Vagina (tissue), 2 donors: ENCODE results near the gene PFDN2. TPM values are rescaled to one million over a fixed set of nuclear protein-coding genes. Genes with fewer than 3 reads are reported as not detected.
A peak's percentile ranks its signal among the peaks of the same experiment; 100 is the strongest.

ENCODE experiments used
- DNase-seq, 2 donors: peaks; one replicate each; pipeline ENCODE4 v3.0.0-alpha.2; 2017; ENCODE audit errors: extremely low spot score in 2 of 2
- H3K27ac ChIP-seq: fragments of 200-600 bp; sonication (generic); one replicate; pipeline ENCODE4 v1.5.1; 2019
- H3K27me3 ChIP-seq: fragments of 200-600 bp; sonication (generic); one replicate; pipeline ENCODE4 v1.5.1; 2019
- H3K36me3 ChIP-seq, 2 donors: fragments of 200-600 bp; sonication (generic); one replicate each; pipeline ENCODE4 v1.5.1; 2017 to 2019
- H3K4me1 ChIP-seq: fragments of 200-600 bp; sonication (generic); one replicate; pipeline ENCODE4 v1.5.1; 2019
- H3K4me3 ChIP-seq, 2 donors: fragments of 200-600 bp; sonication (generic); 1 replicate in 1 of 2; 2 replicates in 1 of 2; pipeline ENCODE4 v1.5.1; 2016 to 2019
- H3K9me3 ChIP-seq: fragments of 200-600 bp; sonication (generic); one replicate; pipeline ENCODE4 v1.5.1; 2019
- POLR2A ChIP-seq, 2 donors: fragments of 450-650 bp; IDR thresholded peaks; one replicate each; pipeline ENCODE4 v1.6.1; 2017; ENCODE audit warnings: antibody characterized with exemption in 2 of 2, mild to moderate bottlenecking in 2 of 2, moderate library complexity in 2 of 2
- POLR2AphosphoS5 ChIP-seq, 2 donors: sonication (generic); formaldehyde crosslinking; IDR thresholded peaks; one replicate each; pipeline ENCODE4 v1.9.0; 2017; ENCODE audit warnings: antibody characterized with exemption in 2 of 2, mild to moderate bottlenecking in 2 of 2, low read depth in 1 of 2; ENCODE audit not compliant: insufficient read depth in 1 of 2
- intact Hi-C: fragments of 100-400 bp; cut with DNase I; formaldehyde crosslinking; loops from one replicate; pipeline ENCODE4 v1.15.1; 2023
- total RNA-seq: library from RNA; depleted of rRNA; stranded (reverse); fragments of >200 nt; gene quantifications from one replicate; pipeline ENCODE4 v1.2.3, GENCODE V29; 2016
- TF ChIP-seq, protein P1 (sequence below), 3 experiments: fragments of 450-650 bp in 2 of 3; fragments of 200-600 bp in 1 of 3; sonication (generic) in 1 of 3; IDR thresholded peaks; one replicate each; pipeline ENCODE4 v1.5.1; 2017 to 2019; ENCODE audit warnings: antibody characterized with exemption in 3 of 3, mild to moderate bottlenecking in 2 of 3, moderate library complexity in 2 of 3

Gene PFDN2
- total RNA-seq, 1 donor from 2014 or later: 47.1 TPM

DNA sequence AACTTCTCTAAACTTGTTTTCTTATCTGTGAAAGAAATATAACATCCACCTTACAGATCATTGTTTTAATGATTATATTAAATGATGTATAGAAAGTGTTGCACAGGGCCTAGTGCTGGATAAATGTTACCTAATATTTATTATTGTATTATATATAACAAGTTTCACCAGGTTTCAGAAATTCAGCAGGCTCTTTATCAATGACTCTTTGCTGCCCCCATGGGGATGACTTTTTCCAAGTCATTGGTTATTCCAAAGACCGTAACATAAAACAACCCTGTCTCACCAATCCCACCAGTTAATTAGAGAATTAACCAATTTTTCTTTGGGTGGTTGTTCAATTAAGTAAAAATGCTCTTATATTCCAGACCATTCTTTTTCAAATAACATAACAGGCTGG lies 21.9 kb upstream of the PFDN2 start:
- no peaks in the 10 kb centered on the region for H3K4me1 ChIP-seq
- H3K36me3 ChIP-seq: no peaks in the 10 kb centered on the region
- no peak overlapping the region for H3K4me3 ChIP-seq
- no peak for TF ChIP-seq POLR2AphosphoS5 (IDR thresholded peaks at IDR 0.05; ENCODE audit: insufficient read depth in 1 of 2, low read depth in 1 of 2)
- TF ChIP-seq, protein P1, sequence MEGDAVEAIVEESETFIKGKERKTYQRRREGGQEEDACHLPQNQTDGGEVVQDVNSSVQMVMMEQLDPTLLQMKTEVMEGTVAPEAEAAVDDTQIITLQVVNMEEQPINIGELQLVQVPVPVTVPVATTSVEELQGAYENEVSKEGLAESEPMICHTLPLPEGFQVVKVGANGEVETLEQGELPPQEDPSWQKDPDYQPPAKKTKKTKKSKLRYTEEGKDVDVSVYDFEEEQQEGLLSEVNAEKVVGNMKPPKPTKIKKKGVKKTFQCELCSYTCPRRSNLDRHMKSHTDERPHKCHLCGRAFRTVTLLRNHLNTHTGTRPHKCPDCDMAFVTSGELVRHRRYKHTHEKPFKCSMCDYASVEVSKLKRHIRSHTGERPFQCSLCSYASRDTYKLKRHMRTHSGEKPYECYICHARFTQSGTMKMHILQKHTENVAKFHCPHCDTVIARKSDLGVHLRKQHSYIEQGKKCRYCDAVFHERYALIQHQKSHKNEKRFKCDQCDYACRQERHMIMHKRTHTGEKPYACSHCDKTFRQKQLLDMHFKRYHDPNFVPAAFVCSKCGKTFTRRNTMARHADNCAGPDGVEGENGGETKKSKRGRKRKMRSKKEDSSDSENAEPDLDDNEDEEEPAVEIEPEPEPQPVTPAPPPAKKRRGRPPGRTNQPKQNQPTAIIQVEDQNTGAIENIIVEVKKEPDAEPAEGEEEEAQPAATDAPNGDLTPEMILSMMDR (IDR thresholded peaks at IDR 0.05): peak in 2 of 3 experiments; percentile 4 to 23
- TF ChIP-seq POLR2A (IDR thresholded peaks at IDR 0.05): no peak
- intact Hi-C loops: no loop called here
- H3K9me3 ChIP-seq: no peaks in the 10 kb centered on the region
- no peaks in the 10 kb centered on the region for H3K27me3 ChIP-seq
- no peak overlapping the region for H3K27ac ChIP-seq
- no peak for DNase-seq

DNA sequence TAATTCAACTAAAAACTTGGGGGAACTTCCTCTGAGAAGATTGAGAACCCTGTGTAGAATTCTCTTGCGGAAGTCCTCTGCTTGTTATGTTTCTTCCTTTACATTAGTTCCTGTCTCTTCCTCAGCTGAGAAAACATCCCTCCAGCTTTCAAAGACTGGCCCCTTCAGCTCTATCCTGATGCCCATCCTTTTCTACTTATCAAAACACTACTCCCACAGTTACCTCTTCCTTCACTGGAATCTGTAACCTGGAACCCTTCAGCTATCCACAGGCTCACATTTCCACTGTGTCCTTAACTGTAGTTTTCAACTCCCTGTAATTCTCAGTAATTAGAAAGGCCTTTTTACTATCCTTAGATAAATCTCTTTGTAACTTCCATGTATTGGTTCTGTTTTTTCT lies 20.6 kb upstream of the PFDN2 start:
- peaks cover 9% of the 10 kb centered on the region for H3K4me1 ChIP-seq
- intact Hi-C loops: no loop called here

DNA sequence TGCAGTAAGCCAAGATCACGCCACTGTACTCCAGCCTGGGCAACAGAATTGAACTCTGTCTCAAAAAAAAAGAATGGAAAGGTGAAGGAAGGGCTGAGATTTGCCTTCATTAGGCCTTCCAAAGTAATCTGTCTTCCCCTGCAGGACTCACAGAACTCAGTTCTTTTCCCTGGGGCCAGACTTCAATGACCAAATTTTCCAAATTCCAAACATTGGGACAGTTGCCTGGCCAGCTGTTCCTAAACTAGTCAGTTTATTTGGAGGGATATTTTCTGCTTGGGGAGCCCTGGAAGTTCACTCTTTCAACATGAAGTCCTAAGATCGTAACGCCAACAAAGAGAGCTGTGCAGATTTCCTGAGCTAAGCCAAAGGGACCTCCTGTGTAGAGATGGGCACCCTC lies 20.0 kb upstream of the PFDN2 start:
- DNase-seq: no peak
- no peaks in the 10 kb centered on the region for H3K9me3 ChIP-seq
- H3K27me3 ChIP-seq: no peaks in the 10 kb centered on the region
- H3K36me3 ChIP-seq: no peaks in the 10 kb centered on the region
- H3K27ac ChIP-seq: no peak overlapping the region
- TF ChIP-seq, protein P1 (IDR thresholded peaks at IDR 0.05): no peak
- TF ChIP-seq POLR2AphosphoS5 (IDR thresholded peaks at IDR 0.05; ENCODE audit: insufficient read depth in 1 of 2, low read depth in 1 of 2): no peak
- no peak overlapping the region for H3K4me3 ChIP-seq
- H3K4me1 ChIP-seq: peaks cover 11% of the 10 kb centered on the region
- intact Hi-C loops: no loop called here

More for the DNA sequence above, 20.6 kb upstream of the PFDN2 start:
- H3K4me3 ChIP-seq: no peak overlapping the region
- H3K27me3 ChIP-seq: no peaks in the 10 kb centered on the region
- no peaks in the 10 kb centered on the region for H3K36me3 ChIP-seq
- H3K27ac ChIP-seq: no peak overlapping the region
- DNase-seq: no peak
- TF ChIP-seq POLR2A (IDR thresholded peaks at IDR 0.05) (no peak), POLR2AphosphoS5 (IDR thresholded peaks at IDR 0.05; ENCODE audit: insufficient read depth in 1 of 2, low read depth in 1 of 2) (no peak)
- TF ChIP-seq, protein P1 (IDR thresholded peaks at IDR 0.05): no peak
- no peaks in the 10 kb centered on the region for H3K9me3 ChIP-seq

- Histone ChIP-seq H3K27me3 (no peaks in the 10 kb centered on the region), H3K9me3 (no peaks in the 10 kb centered on the region), H3K4me1 (peaks cover 47% of the 10 kb centered on the region), H3K27ac (peak overlapping the region; percentile 96), H3K4me3 (peak overlapping the region; percentile 59 to 73), H3K36me3 (peaks cover 0 to 12% of the 10 kb centered on the region in 2 donors)
- TF ChIP-seq, protein P1 (IDR thresholded peaks at IDR 0.05): no peak
- TF ChIP-seq POLR2A (IDR thresholded peaks at IDR 0.05): no peak
- peak in 1 of 2 donors; percentile 2 for TF ChIP-seq POLR2AphosphoS5 (IDR thresholded peaks at IDR 0.05; ENCODE audit: insufficient read depth in 1 of 2, low read depth in 1 of 2)
- intact Hi-C loops: no loop called here
- DNase-seq: no peak
These were observed 15.4 kb upstream of the PFDN2 start for GRCh38 chr1:161133220-161133740.

DNA sequence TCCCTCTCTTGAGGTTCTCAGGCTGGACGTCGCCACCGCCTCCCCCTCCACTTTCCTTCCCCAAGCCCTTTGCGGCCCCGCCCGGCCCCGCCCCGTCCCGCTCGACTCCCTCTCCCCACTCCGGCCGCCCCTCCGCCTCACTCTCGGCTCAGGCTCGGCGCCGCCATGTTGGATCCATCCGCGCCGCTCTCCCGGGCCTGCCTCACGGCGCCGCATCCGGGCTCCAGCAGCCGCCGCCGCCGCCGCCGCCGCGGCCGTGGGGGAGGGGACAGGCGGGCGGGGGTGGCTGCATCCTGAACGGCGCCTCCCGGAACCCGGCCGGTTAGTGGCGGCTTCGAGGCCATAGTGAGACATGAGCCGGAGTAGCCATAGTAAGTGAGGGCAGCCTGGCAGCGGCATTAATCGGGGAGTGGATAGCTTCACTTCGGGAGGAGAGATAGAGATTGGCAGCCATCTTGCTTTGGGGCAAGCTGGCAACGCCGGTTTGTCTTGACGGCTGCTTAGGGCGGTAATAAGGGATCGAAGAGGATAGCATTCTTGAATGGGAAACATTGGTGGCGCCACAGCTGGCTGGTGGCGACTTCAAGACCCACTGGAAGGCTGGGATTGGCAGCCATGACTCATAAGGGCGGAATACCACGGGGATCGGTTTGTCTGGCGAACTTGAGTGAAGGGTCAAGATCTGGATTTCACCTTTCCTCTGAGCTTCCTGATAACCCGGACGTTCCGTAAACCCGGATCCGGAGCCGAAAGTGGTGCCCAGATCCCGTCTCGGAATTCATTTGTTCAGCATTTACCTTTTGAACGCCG lies 14.8 kb upstream of the PFDN2 start, which contains the start of gene DEDD:
Gene DEDD (minus strand): TSS at position 258 of the 810 bp plus-strand sequence. CDS start 8,205 bp downstream, outside the sequence.
- Histone ChIP-seq H3K9me3 (no peaks in the 10 kb centered on the region), H3K36me3 (peaks cover 0 to 18% of the 10 kb centered on the region in 2 donors), H3K4me3 (peak within 1 kb of the TSS; percentile 59 to 73), H3K27me3 (no peaks in the 10 kb centered on the region), H3K4me1 (peaks cover 52% of the 10 kb centered on the region), H3K27ac (peak within 1 kb of the TSS; percentile 96)
- intact Hi-C loops: no loop called here
- TF ChIP-seq POLR2AphosphoS5 (IDR thresholded peaks at IDR 0.05; ENCODE audit: insufficient read depth in 1 of 2, low read depth in 1 of 2): peak; percentile 78 to 80
- TF ChIP-seq, protein P1 (IDR thresholded peaks at IDR 0.05): no peak
- TF ChIP-seq POLR2A (IDR thresholded peaks at IDR 0.05): peak in 1 of 2 donors; percentile 36
- peak in 1 of 2 donors; percentile 96 for DNase-seq
